BE2C (cell line): ENCODE data around the gene DENND4A.

Source experiments
- DNase-seq: peaks from one replicate; pipeline ENCODE4 v3.0.0-alpha.2; 2020
- H3K27me3 ChIP-seq: fragments of 250-450 bp; sonication (Bioruptor Pico); 2 replicates; pipeline ENCODE4 v1.5.1; 2020; ENCODE audit warnings: mild to moderate bottlenecking
- H3K36me3 ChIP-seq: fragments of 250-450 bp; sonication (Bioruptor Pico); 2 replicates; pipeline ENCODE4 v1.5.1; 2020; ENCODE audit warnings: mild to moderate bottlenecking
- H3K4me1 ChIP-seq: fragments of 250-450 bp; sonication (Bioruptor Pico); 2 replicates; pipeline ENCODE4 v1.5.1; 2020
- H3K4me3 ChIP-seq: 2 replicates; pipeline ENCODE4 v1.5.1; 2011; ENCODE audit warnings: low read depth, low read length
- H3K9me3 ChIP-seq: fragments of 250-450 bp; sonication (Bioruptor Pico); 2 replicates; pipeline ENCODE4 v1.5.1; 2020
- CTCF ChIP-seq: IDR thresholded peaks from 2 replicates; pipeline ENCODE4 v1.5.1; 2012; ENCODE audit warnings: mild to moderate bottlenecking, low read depth, low read length

DENND4A gene

GRCh38 chr15:65836665-65837064, 44.6 kb upstream of the DENND4A start:
- peaks cover 10% of the 10 kb centered on the region for H3K4me1 ChIP-seq
- no peaks in the 10 kb centered on the region for H3K36me3 ChIP-seq
- H3K4me3 ChIP-seq, result no peak overlapping the region
- peak; percentile 79 for TF ChIP-seq CTCF
- H3K27me3 ChIP-seq, result no peaks in the 10 kb centered on the region
- DNase-seq, result no peak
- H3K9me3 ChIP-seq, result no peaks in the 10 kb centered on the region

GRCh38 chr15:65835447-65835846, 43.4 kb upstream of the DENND4A start:
- no peaks in the 10 kb centered on the region for H3K27me3 ChIP-seq
- DNase-seq, result no peak
- H3K36me3 ChIP-seq, result no peaks in the 10 kb centered on the region
- H3K4me3 ChIP-seq, result no peak overlapping the region
- H3K9me3 ChIP-seq, result no peaks in the 10 kb centered on the region
- H3K4me1 ChIP-seq, result peaks cover 11% of the 10 kb centered on the region
- TF ChIP-seq CTCF, result no peak

- Histone ChIP-seq H3K4me3 (no peak overlapping the region), H3K4me1 (peaks cover 11% of the 10 kb centered on the region), H3K27me3 (no peaks in the 10 kb centered on the region), H3K36me3 (no peaks in the 10 kb centered on the region), H3K9me3 (no peaks in the 10 kb centered on the region)
- TF ChIP-seq CTCF, result no peak
- no peak for DNase-seq
Observed at GRCh38 chr15:65834603-65835282, 42.6 kb upstream of the DENND4A start.

- Histone ChIP-seq H3K4me3 (no peak overlapping the region), H3K4me1 (peaks cover 11% of the 10 kb centered on the region), H3K9me3 (no peaks in the 10 kb centered on the region), H3K27me3 (no peaks in the 10 kb centered on the region), H3K36me3 (no peaks in the 10 kb centered on the region)
- TF ChIP-seq CTCF, result no peak
- DNase-seq, result peak; percentile 81
Observed at GRCh38 chr15:65833501-65834205, 41.6 kb upstream of the DENND4A start.

- Histone ChIP-seq H3K27me3 (no peaks in the 10 kb centered on the region), H3K4me3 (peak overlapping the region; percentile 28), H3K4me1 (peaks cover 11% of the 10 kb centered on the region), H3K36me3 (no peaks in the 10 kb centered on the region), H3K9me3 (no peaks in the 10 kb centered on the region)
- peak; percentile 14; the same call in 1 of the 2 replicates for TF ChIP-seq CTCF
- DNase-seq, result peak; percentile 94
Observed at GRCh38 chr15:65832549-65833364, 40.7 kb upstream of the DENND4A start.
